GM19035 (cell line): Measurements from ENCODE around the gene ANKRD29.

Source experiments
- ATAC-seq: cut with Tn5 transposase; IDR thresholded peaks from one replicate; pipeline ENCODE4 v1.9.1; 2021; ENCODE audit not compliant: unreplicated experiment

The ANKRD29 gene

DNA sequence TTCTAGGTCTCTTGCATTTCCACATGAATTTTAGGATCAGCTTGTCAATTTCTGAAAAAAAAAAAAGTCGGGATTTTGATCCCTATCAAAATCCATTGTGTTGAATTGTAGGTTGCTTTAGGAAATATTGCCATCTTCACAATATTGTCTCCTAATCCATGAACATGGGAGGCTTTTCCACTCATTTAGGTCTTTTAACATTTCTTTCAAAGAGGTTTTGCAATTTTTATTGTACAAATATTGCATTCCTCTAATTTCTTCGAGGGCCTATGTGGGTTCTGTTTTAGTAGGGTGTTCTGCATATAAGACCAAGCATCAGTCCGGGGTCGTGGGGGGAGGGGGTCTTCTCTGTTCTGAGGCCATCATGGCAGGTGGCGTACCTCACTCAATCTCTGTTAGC is 25.8 kb upstream of the ANKRD29 start:
- no peak for ATAC-seq

DNA sequence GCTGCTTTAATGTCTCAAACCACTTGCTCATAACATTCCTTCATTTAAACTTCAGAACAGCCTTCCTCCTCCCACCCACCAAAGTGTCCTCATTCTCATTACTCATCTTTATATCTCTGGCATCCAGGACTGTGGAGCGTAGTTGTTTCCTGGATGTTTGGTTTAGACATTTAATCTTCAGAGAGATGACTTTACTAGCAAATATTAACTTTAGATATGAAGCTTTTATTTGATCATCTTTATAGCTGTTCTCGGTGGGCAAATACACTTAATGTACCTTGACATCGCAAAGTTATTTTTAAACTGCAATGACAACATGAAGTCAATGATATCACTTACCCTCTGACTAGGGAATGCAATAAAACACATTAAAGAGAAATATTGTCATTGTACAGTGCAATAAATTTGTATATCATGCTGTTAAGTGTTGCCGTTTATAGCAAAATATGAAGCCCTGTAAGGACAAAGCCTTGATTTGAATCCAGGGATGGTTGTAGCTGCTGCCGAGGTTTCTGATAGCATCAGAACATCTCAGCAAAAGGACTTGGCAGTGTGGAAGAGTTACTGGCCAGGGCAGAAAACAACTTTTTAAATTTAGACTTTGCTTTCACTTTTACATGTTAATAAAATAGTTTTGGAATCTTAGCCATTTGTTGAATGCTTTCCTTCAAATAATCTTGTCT is 21.9 kb upstream of the ANKRD29 start:
- no peak for ATAC-seq

- ATAC-seq = no peak
Observed at GRCh38 chr18:23683671-23684070, 21.0 kb upstream of the ANKRD29 start.

- ATAC-seq = no peak
Observed at GRCh38 chr18:23683155-23683554, 20.4 kb upstream of the ANKRD29 start.

DNA sequence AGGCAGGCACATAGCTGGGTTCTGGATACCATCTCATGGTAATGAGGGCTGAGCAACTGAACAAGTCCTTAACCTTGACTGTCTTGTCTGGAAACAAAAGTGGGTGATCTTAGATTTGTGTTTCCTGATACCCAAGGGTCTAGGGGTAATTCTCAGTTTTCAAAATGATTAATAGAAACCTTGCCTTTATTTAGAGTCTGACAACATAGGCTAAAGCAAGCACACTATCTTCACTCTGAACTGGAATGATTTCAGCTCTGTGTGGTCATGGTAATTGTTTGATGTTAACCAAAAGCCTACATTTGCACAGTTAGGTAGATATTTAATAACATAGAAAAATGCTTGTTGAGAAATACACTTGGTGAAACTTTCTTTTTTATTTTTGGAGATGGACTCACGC is 19.8 kb upstream of the ANKRD29 start:
- no peak for ATAC-seq

GRCh38 chr18:23682045-23682444 is 19.3 kb upstream of the ANKRD29 start:
- no peak for ATAC-seq

DNA sequence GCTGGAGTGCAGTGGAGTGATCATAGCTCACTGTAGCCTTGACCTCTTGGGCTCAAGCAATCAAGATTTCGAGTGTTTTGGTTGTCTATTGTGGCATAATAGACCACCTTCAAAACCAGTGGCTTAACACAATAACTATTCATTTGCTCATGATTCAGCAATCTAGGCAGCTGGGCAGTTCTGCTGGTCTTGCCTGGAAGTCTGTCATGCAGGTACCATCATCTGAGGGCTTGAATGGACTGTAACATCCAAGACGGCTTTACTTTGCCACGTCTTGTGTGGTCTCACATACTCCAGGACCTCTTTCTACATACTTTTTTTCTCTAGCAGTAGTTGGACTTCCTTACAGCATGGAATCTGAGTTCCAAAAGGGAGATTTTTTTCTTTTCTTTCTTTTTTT is 13.2 kb upstream of the ANKRD29 start:
- no peak for ATAC-seq

GRCh38 chr18:23675236-23675635 is 12.5 kb upstream of the ANKRD29 start:
- no peak for ATAC-seq

- ATAC-seq = no peak
Observed at GRCh38 chr18:23673725-23674124, 11.0 kb upstream of the ANKRD29 start.

GRCh38 chr18:23671564-23671963 is 8.9 kb upstream of the ANKRD29 start:
- no peak for ATAC-seq

GRCh38 chr18:23669804-23670405 is 7.2 kb upstream of the ANKRD29 start:
- ATAC-seq = no peak

GRCh38 chr18:23669202-23669766 is 6.6 kb upstream of the ANKRD29 start:
- no peak for ATAC-seq

DNA sequence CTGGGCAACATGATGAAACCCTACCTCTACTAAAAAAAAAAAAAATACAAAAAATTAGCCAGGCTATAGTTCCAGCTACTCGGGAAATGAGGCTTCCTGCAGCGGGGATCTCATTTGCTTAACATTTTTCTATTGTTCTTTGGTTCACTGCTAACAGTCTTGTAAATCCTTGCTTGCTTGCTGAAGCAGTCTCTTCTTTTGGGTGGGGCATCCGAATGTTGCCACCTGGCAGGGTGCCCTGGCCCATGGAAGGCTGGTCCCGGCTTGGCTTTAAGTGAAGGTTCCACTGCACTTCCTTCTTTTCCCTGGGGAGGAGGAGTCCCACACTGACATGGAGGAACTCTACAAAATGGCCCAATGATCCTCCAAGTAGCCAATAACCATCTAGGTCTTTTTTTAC is 6.0 kb upstream of the ANKRD29 start:
- no peak for ATAC-seq

DNA sequence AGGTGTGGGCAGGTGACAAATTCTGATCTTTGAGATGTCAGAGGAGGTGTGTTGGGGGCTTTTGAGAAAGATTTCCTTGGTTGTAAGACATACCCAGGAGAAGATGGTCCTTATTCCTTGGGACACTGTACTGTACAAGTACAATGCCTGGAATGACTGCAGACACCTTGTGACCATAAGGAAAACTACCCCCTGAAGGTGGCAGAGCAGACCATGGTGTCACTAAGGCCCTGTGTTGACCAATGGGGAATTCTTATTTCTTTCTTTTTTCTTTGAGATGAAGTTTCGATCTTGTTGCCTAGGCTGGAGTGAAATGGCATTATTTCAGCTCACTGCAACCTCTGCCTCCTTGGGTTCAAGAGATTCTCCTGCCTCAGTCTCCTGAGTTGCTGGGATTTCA is 4.4 kb upstream of the ANKRD29 start:
- ATAC-seq = no peak

GRCh38 chr18:23664674-23665073 is 2.0 kb upstream of the ANKRD29 start:
- no peak for ATAC-seq

- ATAC-seq = no peak
Observed at GRCh38 chr18:23661735-23662308, 889 bp downstream of the ANKRD29 start.

DNA sequence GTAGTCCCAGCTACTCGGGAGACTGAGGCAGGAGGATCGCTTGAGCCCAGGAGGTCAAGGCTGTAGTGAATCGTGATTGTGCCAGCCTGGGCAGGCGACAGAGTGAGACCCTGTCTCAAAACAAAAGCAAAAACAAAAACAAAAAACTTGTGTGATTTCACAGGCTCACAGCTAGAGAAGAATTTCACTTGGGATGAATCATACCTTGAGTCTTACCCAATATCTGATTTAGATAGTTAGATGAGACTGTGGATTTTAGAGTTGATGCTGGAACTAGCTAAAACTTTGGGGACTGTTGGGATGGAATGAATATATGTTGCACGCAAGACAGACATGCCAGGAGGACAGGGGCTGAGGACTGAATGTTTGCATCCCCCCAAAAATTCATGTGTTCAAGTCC is 4.4 kb downstream of the ANKRD29 start:
- no peak for ATAC-seq

DNA sequence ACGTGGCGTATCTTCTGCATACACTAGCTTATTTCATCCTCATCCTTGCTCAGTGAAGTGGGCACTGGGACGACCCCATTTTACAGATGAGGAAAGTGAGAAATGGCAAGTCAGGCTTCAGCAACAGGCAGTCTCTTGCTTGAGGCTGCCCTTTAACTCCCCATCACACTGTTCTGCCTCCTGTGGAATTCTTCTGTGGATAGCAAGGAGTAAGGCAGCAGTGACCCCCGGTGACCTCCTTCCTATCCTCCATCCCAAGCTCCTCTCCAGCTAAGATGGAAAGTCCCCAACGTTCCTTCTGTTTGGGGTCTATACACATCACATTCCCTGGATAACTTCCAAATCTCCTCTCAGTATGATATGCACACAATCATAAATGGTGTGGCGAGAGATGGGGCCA is 10.5 kb downstream of the ANKRD29 start:
- ATAC-seq = no peak

- no peak for ATAC-seq
Observed at GRCh38 chr18:23650968-23651927, 11.5 kb downstream of the ANKRD29 start.

DNA sequence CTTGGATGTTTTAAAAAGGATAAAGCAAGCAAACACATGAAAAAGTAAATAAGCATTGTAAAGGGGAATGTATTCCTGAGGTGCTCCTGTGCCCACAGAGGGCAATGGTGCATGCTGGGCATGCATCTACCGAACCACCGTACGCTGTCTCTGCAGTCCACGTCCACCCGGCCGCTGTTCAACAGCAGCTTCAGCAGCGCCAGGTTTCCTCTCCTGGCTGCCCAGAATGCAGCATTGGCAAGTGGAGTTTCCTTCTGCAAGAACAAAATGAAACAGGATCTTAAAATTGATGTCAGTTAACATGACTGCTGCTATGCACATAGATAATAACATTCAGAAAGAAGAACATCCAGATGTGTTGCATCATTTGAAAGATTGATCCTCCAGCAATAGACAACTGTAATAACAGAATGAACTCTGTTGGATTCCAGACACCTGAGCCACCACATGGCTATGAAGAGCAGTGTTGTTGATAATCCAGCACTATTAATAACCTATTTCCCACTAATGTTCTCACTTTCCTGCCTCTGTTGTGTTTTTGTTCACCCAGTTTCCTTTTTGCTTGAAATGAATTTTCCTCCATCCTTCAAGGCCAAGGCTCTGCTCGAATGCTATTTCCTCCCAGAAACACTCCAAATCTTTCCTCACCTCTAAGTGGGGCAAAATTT is 13.6 kb downstream of the ANKRD29 start:
- ATAC-seq = no peak

DNA sequence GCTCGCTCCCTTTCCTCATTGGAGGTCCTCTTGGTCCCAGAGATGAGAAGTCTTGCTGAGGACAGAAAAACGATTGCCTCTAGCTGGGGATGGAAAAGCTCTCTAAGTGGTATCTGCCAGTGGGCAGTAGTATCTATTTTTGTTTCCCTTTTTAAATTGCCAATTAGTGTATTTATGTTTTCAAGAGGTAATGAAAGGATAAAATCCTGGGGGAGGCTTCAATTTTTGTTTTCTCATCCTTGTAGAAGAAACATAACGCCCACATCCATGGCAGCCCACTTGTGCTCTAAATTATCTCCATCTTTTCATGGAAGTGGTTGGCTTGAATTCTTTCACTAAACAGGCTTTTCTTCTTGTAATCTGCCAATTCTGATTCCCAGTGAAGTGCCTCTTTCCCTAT is 14.3 kb downstream of the ANKRD29 start:
- ATAC-seq = no peak
